Activated naive CD4-positive, alpha-beta T cell treated with Interleukin-2 at 50 U/mL for 16 hours (primary cell): ENCODE measurements around the gene STIM2.
"Not testable (repeated sequence)": the region's sequence is repeated elsewhere in the genome, so short reads cannot be mapped to it uniquely, and the experiment has no call there.

Experiments used
- DNase-seq: peaks from one replicate; pipeline ENCODE4 v3.0.0-alpha.2; 2020

The STIM2 gene

DNA sequence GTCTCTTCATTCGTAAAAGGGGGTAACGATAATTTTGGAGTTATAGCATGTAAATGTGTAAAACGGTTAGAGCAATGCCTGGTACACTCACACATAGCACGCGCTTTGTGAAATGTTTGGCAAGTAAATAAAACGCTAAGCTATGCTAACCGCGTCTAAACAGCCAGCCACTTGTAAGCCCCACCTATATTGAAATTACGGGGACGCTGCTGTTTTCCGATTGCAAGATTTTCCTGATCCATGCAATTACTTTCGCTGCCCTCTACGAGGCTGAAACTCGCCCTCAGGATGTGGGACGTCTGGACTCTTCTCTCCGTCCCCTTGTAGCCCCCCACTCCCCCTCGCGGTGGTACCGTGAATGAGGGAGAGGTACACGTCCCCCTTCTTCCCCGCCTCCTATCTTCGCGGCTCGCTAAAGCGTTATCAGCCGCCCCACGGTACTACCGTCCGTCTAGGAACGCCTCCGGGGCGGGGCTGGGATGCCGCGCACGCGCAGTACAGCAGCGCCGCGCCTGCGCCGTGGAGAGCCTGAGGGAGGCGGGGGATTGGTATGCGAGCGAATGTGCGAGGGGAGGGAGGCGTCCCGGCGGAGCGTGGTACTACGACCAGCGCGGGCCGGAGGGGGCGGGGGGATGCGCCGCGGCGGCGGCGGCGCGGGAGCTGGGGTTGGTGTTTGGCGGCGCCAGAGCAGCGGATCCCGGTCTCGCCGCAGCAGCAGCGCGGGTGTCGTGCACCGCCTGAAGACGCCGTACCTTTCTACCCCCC is at the start of gene STIM2:
Gene STIM2 (plus strand): TSS at position 685 of the 765 bp plus-strand sequence.
- DNase-seq, result peak; percentile 98

DNA sequence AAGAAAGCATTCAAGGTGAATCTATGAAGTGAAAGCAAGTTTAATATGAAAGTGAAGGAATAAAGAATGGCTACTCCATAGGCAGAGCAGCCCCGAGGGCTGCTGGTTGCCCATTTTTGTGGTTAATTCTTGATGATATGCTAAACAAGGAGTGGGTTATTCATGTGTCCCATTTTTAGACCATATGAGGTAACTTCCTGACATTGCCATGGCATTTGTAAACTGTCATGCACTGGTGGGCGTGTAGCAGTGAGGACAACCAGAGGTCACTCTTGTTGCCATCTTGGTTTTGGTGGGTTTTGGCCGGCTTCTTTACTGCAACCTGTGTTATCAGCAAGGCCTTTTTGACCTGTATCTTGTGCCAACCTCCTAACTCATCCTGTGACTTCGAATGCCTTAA is 49.1 kb upstream of the STIM2 start:
- not testable (repeated sequence) for DNase-seq

DNA sequence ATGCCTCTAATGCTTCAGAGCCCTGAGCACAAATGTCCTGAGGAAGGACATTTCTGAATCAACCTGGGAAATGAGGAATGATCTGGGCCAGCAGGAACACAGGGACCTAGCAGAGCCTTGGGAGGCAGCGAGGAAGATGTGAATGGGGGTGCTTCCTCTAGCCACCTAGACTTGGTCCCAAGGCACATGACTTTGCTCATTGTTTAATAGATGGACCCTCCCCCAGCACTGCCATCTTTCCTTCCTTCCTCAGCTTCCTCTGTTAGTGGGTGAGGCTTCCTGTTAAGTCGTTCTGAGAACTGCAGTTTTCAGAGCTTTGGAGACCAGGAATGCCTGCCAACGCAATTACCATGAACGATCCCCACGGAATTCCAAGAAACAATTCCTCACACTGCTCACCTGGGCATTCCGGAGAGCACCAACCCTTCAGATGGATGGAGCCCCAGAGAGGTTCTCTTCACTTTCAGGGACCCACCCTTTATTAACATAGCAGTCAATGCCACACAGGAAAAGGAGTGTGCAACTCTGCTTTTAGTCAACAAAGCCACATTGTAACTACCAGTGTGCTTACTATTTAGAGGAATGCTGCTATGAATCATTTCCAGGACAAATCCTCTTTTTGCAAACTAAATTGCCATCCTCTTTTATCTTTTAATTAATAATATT is 48.5 kb upstream of the STIM2 start:
- DNase-seq, result no peak

DNA sequence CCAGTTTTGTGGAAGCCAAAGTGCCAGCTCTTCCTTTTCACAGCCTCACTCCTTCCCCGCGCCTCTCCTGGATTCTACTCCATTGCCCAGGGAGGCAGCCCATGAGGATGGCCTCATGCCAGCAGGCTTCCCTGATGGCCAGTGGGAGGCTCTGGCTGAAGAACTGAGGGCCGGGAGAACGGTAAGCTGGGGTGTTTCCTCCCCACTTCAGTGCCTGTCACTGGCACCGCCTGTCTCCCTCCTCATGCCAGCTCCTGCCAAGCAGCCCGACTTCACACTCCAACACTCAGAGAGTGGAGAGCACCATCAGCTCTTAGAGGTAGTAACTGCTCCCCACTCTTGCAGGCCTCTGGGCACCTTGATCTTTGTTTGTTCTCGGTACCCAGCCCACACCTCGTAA is 46.9 kb upstream of the STIM2 start:
- DNase-seq, result no peak

DNA sequence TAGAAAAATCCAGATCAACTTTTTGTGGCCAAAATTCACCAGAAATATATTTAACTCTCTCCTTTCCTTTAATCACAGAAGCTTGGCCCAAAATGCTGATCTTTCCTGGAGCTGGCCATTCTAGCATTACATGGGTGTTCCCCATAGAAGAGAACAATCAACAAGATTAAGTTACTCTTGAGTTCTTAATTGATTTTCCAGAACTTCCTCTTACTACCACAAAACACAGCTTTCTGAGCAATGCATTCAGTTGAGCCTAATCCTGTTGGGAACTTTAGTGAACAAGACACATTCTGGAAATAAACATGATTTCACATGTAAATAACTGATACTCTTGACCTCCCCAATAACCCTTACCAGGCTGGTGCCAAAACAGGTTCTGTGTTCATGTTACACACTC is 45.4 kb upstream of the STIM2 start:
- DNase-seq, result no peak

DNA sequence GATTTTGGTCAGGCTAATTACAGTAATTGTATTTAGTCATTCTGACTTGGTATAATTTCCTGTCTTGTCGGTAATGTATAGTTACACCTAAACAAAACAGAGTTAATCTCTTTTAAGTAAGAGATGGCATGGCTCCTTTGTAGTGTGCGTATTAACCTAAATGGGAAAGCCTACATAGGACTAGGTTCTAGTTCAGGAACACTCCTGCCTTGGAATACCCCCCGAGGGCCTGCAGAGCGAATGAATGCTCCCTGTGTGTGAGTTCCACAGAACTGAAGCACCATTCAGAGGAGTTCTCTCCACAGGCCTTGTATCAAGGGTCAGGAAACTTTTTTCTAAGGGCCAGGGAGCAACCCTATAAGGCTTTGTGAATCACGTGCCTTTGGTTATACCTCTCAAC is 44.9 kb upstream of the STIM2 start:
- no peak for DNase-seq

DNA sequence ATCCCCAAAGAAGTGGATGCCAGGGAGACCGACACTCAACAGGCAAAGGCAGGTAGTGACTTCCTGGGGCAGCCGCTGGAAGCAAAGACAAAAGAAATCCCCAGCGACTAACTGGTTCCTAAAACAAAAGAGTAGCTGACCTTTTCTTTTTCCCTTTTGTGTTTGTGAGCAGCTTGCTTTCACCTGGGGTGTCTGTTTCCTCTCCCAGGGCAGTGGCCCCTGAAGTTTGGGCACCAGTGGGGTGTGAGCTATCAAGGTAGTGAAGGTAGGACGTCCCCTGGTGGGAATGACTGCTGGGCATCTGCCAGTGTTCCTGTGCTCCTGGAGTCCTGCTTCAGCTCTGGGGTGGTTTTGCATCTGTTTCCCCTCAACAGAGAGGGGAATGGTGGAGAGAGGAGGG is 41.6 kb upstream of the STIM2 start:
- DNase-seq, result no peak

DNA sequence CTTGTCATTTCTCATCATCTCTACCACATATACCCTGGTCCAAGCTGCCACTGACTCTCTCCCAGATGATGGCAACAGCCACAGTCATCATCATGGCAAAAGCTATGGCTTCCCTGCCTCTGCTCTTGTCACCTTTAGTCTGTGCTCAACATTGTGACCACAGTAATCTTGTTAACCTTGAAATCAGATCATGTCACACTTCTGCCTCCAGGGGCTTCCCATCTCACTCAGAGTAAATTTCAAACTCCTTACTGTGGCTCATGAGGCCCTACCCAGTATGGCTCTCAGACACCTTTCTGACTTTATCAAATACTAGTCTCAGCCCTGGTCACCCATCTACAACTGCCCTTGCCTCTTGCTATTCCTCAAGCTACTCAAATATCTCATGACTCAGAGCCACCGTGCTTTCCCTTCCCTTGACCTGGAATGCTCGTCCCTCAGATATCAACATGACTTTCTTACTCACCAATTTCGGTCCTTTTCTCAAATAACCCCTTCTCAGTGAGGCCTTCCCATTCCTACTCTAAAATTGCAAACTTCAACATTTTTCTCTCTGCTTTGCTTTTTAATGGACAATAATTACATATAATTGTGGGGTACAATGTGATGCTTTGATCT is 41.1 kb upstream of the STIM2 start:
- no peak for DNase-seq

DNA sequence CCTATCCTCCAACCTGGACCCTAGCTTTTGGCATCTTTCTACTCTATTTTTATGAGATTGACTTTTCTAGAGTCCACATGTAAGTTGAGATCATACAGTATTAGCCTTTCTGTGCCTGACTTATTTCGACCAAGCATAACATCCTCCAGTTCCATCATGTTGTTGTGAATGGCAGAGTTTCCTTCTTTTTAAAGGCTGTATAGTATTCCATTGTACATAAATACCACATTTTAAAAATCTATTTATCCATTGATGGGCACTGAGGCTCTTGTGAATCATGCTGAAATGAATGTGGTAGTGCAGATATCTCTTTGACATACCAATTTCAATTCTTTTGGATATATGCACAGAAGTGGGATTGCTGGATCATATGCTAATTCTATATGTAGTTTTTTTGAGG is 40.3 kb upstream of the STIM2 start:
- DNase-seq, result no peak

DNA sequence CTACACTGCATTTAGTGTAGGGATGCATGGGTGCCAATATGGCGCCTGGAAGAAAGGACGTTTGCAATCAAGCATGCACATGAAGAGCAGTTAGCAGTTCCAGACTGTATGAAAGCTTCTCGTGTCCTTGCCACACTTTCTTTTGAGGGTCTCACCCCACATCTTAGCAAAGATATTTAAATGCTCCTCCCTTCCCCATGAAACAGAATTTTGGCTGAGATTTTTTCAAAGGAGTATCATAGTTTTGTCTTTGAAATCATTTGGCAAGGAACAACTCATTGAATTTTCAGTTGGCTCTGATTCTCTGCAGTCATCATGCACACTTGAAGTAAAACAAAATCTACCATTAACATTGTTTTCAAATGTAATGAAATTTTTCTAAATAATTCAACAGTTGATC is 39.6 kb upstream of the STIM2 start:
- no peak for DNase-seq

DNA sequence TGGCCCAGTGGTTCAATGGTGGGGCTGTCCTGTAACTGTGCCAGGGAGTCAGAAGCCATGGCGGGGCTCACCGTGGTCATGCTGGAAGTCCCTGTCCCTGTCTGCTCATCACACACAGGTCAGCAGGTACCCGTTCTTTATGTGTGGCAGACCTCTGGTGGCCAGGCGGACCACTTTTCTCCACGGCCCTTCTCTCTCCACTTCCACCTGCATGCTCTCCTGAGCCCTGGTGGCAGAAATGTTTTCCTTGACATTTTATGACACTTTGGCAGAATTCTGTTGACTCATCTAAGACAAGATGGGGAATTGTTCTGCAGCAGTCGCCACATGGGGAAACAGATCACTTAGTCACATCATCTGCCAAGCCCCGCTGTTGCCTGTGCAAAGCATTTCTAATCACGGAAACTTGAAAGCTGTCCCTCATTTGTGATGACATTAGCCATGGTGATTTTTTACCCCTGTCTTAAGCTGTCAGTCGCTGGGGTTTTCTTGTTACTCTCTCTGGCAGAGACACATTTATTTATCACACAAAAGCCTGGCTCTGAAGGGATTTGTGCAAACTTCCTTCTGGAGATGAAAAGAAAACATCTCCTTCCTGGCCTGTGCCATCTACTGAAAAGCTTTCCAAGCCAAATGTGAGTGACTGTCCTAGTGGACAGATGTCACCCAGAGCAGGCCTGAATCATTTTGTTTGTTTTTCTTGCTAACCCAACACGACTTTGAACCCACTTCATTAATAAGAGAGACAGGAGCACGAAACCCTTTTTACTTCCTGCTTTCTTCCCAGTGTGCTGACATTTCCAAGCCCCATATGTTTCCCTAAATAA is 38.8 kb upstream of the STIM2 start:
- DNase-seq, result no peak

DNA sequence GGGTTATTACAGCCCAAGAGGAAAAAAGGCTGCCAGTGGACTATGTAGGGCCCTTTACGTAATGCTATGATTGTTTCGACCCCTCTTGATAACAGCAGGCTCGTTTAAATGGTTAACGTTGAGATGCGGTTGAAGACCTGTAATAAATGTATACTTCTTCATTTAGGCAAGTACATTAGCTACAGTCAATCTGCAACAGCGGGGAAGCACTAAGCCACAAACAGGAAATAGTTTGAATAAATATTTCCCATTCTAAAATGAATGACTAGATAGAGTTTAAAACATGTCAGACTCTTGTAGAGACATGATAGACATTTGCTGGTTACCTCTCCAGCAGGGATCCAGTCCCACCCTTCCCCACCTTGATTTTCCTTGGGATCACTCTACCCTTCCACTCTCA is 38.1 kb upstream of the STIM2 start:
- no peak for DNase-seq

DNA sequence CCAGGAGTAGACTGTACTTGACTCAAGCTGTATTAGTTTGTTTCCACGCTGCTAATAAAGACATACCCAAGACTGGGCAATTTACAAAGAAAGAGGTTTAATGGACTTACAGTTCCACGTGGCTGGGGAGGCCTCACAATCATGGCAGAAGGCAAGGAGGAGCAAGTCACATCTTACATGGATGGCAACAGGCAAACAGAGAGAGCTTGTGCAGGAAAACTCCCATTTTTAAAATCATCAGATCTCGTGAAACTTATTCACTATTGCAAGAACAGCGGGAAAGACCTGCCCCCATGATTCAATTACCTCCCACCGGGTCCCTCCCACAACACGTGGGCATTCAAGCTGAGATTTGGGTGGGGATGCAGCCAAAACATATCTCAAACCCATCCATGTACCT is 37.7 kb upstream of the STIM2 start:
- DNase-seq, result not testable (repeated sequence)

DNA sequence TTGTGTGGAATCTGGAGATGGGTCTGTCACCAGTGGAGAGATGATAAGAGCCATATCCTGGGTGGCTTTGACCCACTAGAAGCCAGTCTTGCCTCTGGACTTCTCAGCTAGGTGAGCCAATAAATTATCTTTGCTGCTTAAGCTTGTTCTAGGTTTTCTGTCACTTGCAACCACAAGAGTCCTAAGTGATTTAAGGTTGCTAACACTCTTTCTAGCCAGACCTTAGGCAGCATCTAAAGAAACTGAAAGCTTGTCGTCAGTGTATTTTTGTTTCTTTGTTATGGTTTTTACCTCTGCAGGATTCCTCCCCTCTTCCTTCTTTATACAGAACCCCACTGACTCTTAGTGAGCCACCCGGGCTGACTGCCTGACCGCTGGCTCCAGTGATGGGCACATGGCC is 37.1 kb upstream of the STIM2 start:
- DNase-seq, result no peak

DNA sequence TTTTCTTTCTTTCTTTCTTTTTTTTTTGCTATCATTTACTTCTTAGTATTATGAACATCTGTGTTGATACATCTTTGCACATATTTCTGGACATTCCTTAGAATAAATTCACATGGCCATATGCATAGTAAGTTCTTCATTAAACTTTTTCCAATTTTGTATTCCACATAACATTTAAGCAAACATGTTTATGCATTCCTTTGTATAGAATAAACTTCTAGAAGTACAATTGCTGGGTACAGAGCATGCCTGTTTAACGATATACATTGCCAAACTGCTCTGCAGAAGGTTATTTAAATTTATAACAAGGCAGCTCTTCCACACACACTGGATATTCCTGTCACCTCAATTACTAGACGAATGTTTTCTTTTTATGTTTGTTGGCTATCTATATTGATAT is 36.0 kb upstream of the STIM2 start:
- no peak for DNase-seq

DNA sequence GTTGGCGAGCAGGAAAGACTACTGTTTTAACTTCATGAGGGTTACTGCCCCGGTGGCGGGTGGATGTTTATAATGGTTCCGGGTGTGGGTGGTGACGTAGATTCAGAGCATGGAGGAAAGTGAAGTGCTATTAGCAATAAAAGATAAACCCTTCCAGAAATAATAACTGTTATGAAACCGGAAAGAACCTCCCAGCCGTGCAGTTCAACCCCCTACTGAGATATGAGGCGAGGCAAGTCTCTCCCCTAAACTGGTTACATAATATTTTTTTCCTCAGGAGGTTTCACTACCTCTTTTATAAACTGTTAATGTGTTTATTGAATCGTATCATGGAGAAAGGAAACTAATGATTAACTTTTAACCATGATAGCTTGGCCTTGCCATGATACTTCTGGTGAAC is 33.9 kb upstream of the STIM2 start:
- DNase-seq, result no peak

DNA sequence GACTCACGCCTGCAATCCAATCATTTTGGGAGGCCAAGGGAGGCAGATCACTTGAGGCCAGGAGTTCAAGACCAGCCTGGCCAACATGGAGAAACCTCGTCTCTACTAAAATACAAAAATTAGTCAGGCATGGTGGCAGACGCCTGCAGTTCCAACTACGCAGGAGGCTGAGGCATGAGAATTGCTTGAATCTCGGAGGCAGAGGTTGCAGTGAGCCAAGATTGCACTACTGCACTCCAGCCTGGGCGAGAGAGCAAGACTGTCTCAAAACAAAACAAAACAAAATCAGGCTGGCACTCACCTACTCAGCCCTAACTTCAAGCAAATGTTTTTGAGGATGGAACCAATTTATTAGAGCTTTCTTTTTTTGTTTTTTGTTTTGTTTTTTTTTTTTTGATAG is 33.3 kb upstream of the STIM2 start:
- not testable (repeated sequence) for DNase-seq

DNA sequence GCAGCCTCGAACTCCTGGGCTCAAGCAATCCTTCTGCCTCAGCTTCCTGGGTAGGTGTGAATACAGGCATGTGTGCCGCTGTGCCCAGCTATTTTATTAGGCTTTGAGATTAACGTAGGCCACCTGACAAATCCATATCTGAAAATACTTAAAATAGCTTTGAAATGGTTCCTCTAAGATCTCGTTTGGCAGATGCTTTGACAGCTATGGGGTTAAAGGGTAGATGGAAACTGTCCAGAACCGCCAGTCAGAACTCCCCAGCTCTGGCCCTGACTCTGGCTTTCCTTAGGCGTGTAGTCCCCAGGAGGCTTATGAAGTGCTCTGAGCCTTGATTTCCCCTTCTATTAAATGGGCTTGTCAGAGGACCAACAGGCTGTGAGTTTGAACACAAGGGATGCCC is 32.8 kb upstream of the STIM2 start:
- no peak for DNase-seq

DNA sequence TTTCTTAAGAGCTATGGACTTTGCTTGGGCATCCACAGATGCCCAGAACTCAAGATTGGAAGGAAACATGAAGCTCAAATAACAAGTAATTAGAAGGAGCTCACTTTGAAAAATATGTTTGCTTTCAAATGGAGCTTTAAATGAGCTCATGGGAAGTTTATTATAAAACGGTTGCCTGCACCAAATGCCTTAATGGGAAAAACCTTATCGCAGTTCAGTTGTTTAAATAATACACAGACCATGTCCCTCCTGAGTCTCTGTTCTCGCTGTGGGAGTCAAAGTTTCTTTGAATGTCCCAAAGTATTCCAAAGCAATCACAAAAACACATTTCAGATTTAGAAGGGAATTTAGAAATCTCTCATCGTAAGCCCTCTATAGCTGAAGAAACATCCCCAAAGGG is 31.6 kb upstream of the STIM2 start:
- no peak for DNase-seq

DNA sequence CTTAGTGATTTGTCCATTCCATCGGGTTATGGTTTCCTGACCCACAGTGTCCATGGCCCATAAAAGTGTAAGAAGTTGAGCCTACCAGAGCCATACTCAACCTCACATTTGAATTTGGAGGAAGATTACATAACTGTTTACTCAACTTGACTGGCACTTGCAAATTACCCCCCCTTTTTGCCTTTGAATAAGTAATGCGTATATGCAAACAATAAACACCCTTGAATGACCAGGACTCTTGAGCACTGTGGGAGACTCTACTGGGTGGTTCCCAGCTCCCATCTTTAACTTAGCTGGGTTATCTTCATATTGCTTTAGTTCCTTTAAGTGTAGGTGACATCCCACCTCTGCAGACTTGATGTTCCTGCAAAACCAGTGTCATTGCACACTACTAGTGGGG is 30.6 kb upstream of the STIM2 start:
- no peak for DNase-seq

DNA sequence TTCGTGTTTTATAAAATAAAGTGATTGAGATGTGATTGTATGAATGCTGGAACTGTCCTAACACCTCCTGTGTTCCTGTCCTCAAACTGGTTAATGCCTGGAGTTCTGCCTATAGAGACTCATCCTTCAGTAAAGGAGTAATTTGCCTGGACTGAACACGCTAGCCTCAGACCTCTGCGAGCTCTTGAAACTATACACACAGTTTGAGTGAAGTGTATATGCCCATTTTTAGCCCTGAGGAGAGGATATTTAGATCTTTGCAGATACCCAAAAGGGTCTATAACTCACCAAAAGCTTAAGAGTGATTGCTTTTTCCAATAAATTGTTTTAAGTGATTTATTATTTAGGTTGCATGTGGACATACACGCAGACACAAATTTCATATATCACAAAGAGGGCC is 29.9 kb upstream of the STIM2 start:
- no peak for DNase-seq

DNA sequence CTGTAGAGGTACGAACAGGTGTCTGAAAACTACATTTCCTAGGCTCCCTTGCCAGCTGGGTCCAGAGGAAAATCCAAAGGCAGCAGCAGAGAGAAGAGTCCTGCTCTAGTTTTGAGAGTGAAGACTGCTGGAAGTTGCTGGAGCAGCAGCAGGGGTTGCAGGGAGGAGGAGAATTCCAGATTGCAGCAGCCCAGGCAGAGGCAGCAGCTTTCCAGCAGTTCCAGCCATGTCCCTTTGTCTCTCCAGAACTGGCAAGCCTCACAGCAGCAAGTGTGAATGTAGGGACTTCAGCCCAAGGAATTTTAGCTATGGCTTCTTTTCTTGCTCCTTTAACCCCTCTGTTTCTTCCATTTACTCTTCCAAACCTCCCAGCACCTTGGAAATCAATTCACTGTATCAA is 24.1 kb upstream of the STIM2 start:
- no peak for DNase-seq
